Upper lobe of left lung (tissue), 6 donors: ENCODE measurements around the gene PAGR1. TPM values are rescaled to one million over a fixed set of nuclear protein-coding genes. Genes with fewer than 3 reads are reported as not detected.

Experiments
- ATAC-seq, 2 donors: fragments of 200-7000 bp; cut with Tn5 transposase; one replicate each; pipeline ENCODE4 v1.9.1; 2022; ENCODE audit warnings: mild to moderate bottlenecking in 2 of 2, moderate library complexity in 2 of 2; ENCODE audit not compliant: low FRiP score in 2 of 2
- DNase-seq, 2 donors: peaks; one replicate each; pipeline ENCODE4 v3.0.0-alpha.2; 2019 to 2020
- H3K27ac ChIP-seq, 4 donors: fragments of 200-600 bp; sonication (generic); one replicate each; pipeline ENCODE4 v1.5.1; 2016 to 2019
- H3K27me3 ChIP-seq, 4 donors: fragments of 200-600 bp; sonication (generic); one replicate each; pipeline ENCODE4 v1.5.1; 2017 to 2019
- H3K36me3 ChIP-seq, 4 donors: fragments of 200-600 bp; sonication (generic); one replicate each; pipeline ENCODE4 v1.5.1; 2016 to 2019
- H3K4me1 ChIP-seq, 4 donors: fragments of 200-600 bp; sonication (generic); one replicate each; pipeline ENCODE4 v1.5.1; 2018 to 2019
- H3K4me3 ChIP-seq, 4 donors: fragments of 200-600 bp; sonication (generic); one replicate each; pipeline ENCODE4 v1.5.1; 2017 to 2019; ENCODE audit warnings: mild to moderate bottlenecking in 2 of 4, moderate library complexity in 1 of 4
- H3K9me3 ChIP-seq, 4 donors: fragments of 200-600 bp; sonication (generic); one replicate each; pipeline ENCODE4 v1.5.1; 2018 to 2019
- EP300 ChIP-seq, 4 donors: sonication (generic); formaldehyde crosslinking; IDR thresholded peaks; one replicate each; pipeline ENCODE4 v1.5.1; 2017; ENCODE audit warnings: antibody characterized with exemption in 4 of 4, control low read depth in 2 of 4
- POLR2A ChIP-seq, 4 donors: fragments of 450-650 bp; IDR thresholded peaks; one replicate each; pipeline ENCODE4 v1.5.1; 2016 to 2017; ENCODE audit warnings: antibody characterized with exemption in 4 of 4, mild to moderate bottlenecking in 2 of 4
- POLR2AphosphoS5 ChIP-seq, 2 donors: sonication (generic); formaldehyde crosslinking; IDR thresholded peaks; one replicate each; pipeline ENCODE4 v1.5.1; 2017; ENCODE audit warnings: antibody characterized with exemption in 2 of 2
- WGBS, 2 donors: methylation state at CpG; one replicate each; pipeline ENCODE4 v1.1.5; 2017 to 2018; 5-methylcytosine and 5-hydroxymethylcytosine counted together
- total RNA-seq, 6 donors: library from RNA; depleted of rRNA in 4 of 6; stranded (reverse); fragments of >200 nt in 4 of 6; gene quantifications; one replicate each; pipeline versions ENCODE4 v1.1.0 to v1.2.1, GENCODE V29; 2016 to 2021
- TF ChIP-seq, protein P1 (sequence below), 6 experiments: fragments of 450-650 bp in 4 of 6; fragments of 200-600 bp in 2 of 6; sonication (generic) in 2 of 6; IDR thresholded peaks; one replicate each; pipeline ENCODE4 v1.5.1; 2016 to 2019; ENCODE audit warnings: antibody characterized with exemption in 6 of 6
- donor health status: DM: no; HTN: no; CAD: no; lungs with moderate emphysema.
- donor health status: DM: no; HTN: yes; CAD: no; lungs with severe emphysema.

Gene PAGR1
- total RNA-seq, 6 donors from 2014 or later = 22.6 to 49.5 (median 34.6) TPM

GRCh38 chr16:29834079-29834478 is 18.1 kb downstream of the PAGR1 start:
- H3K9me3 ChIP-seq = no peaks in the 10 kb centered on the region
- peaks cover 29 to 96% (median 82%) of the 10 kb centered on the region in 4 donors for H3K36me3 ChIP-seq
- DNase-seq (no peak), ATAC-seq (no peak)
- H3K27ac ChIP-seq = no peak overlapping the region
- H3K4me3 ChIP-seq = no peak overlapping the region
- peaks cover 0 to 12% (median 10%) of the 10 kb centered on the region in 4 donors for H3K4me1 ChIP-seq
- TF ChIP-seq POLR2A (IDR thresholded peaks at IDR 0.05) (no peak), EP300 (IDR thresholded peaks at IDR 0.05) (no peak), POLR2AphosphoS5 (IDR thresholded peaks at IDR 0.05) (no peak)
- TF ChIP-seq, protein P1, sequence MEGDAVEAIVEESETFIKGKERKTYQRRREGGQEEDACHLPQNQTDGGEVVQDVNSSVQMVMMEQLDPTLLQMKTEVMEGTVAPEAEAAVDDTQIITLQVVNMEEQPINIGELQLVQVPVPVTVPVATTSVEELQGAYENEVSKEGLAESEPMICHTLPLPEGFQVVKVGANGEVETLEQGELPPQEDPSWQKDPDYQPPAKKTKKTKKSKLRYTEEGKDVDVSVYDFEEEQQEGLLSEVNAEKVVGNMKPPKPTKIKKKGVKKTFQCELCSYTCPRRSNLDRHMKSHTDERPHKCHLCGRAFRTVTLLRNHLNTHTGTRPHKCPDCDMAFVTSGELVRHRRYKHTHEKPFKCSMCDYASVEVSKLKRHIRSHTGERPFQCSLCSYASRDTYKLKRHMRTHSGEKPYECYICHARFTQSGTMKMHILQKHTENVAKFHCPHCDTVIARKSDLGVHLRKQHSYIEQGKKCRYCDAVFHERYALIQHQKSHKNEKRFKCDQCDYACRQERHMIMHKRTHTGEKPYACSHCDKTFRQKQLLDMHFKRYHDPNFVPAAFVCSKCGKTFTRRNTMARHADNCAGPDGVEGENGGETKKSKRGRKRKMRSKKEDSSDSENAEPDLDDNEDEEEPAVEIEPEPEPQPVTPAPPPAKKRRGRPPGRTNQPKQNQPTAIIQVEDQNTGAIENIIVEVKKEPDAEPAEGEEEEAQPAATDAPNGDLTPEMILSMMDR (IDR thresholded peaks at IDR 0.05) = no peak
- no peaks in the 10 kb centered on the region for H3K27me3 ChIP-seq
- 94% methylated on average over 4 to 5 of the region's 5 CpGs for WGBS, 2 donors

DNA sequence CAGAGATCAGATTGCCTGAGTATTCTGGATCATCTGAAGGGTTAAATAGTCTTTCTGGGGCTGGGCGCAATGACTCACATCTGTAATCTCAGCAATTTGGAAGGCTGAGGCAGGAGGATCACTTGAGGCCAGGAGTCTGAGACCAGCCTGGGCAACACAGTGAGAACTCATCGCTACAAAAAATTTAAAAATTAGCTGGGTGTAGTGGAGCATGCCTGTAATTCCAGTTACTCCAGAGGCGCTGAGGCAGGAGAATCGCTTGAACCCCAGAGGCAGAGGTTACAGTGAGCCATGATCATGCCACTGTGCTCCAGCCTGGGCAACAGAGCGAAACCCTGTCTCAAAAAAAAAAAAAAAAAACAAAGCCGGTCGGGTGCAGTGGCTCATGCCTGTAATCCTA is 20.0 kb downstream of the PAGR1 start:
- H3K4me3 ChIP-seq = no peak overlapping the region
- 91 to 98% methylated on average over 7 of the region's 7 CpGs for WGBS, 2 donors
- no peak for ATAC-seq
- no peaks in the 10 kb centered on the region for H3K9me3 ChIP-seq
- no peaks in the 10 kb centered on the region for H3K4me1 ChIP-seq
- peaks cover 41 to 100% (median 92%) of the 10 kb centered on the region in 4 donors for H3K36me3 ChIP-seq
- H3K27ac ChIP-seq = no peak overlapping the region
- TF ChIP-seq, protein P1 (IDR thresholded peaks at IDR 0.05) = no peak
- TF ChIP-seq EP300 (IDR thresholded peaks at IDR 0.05) = no peak
- TF ChIP-seq POLR2A (IDR thresholded peaks at IDR 0.05) = no peak
- TF ChIP-seq POLR2AphosphoS5 (IDR thresholded peaks at IDR 0.05) = no peak
- no peaks in the 10 kb centered on the region for H3K27me3 ChIP-seq
- DNase-seq = no peak

GRCh38 chr16:29836623-29837022 is 20.7 kb downstream of the PAGR1 start:
- H3K36me3 ChIP-seq = peaks cover 48 to 100% (median 92%) of the 10 kb centered on the region in 4 donors
- no peak overlapping the region for H3K27ac ChIP-seq
- ATAC-seq = peak in 1 of 2 donors; percentile 38
- DNase-seq = no peak
- TF ChIP-seq POLR2AphosphoS5 (IDR thresholded peaks at IDR 0.05) = no peak
- no peak for TF ChIP-seq POLR2A (IDR thresholded peaks at IDR 0.05)
- TF ChIP-seq EP300 (IDR thresholded peaks at IDR 0.05) = no peak
- TF ChIP-seq, protein P1 (IDR thresholded peaks at IDR 0.05) = no peak
- H3K9me3 ChIP-seq = no peaks in the 10 kb centered on the region
- no peaks in the 10 kb centered on the region for H3K27me3 ChIP-seq
- 87 to 90% methylated on average over 14 to 15 of the region's 15 CpGs for WGBS, 2 donors
- no peak overlapping the region for H3K4me3 ChIP-seq
- H3K4me1 ChIP-seq = no peaks in the 10 kb centered on the region

DNA sequence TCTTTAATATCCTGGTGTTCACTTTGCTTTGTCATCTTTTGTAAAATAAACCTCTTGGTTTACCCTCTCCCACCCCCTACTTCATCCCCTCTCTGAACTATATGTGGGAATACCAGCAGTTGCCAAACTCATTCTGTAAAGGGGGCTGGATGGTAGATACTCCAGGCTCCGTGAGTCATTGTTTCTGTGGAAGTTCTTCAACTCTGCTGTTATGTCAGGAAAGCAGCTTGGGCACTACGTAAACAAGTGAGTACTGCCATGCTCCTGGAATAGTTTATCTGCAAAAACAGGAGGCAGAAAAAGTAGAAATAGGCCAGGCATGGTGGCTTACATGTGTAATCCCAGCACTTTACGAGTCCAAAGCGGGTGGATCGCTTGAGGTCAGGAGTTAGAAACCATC is 21.9 kb downstream of the PAGR1 start:
- 92% methylated on average over 5 of the region's 5 CpGs for WGBS, 2 donors
- Histone ChIP-seq H3K27me3 (no peaks in the 10 kb centered on the region), H3K27ac (no peak overlapping the region), H3K4me3 (no peak overlapping the region), H3K36me3 (peaks cover 53 to 100% (median 93%) of the 10 kb centered on the region in 4 donors), H3K9me3 (no peaks in the 10 kb centered on the region), H3K4me1 (no peaks in the 10 kb centered on the region)
- DNase-seq (no peak), ATAC-seq (no peak)
- TF ChIP-seq EP300 (IDR thresholded peaks at IDR 0.05) = no peak
- TF ChIP-seq POLR2AphosphoS5 (IDR thresholded peaks at IDR 0.05) = no peak
- TF ChIP-seq, protein P1 (IDR thresholded peaks at IDR 0.05) = no peak
- TF ChIP-seq POLR2A (IDR thresholded peaks at IDR 0.05) = no peak

GRCh38 chr16:29839822-29840221 is 23.9 kb downstream of the PAGR1 start:
- 81 to 98% methylated on average over 4 to 6 of the region's 6 CpGs for WGBS, 2 donors
- Histone ChIP-seq H3K4me1 (peaks cover 0 to 7% (median 0%) of the 10 kb centered on the region in 4 donors), H3K36me3 (peaks cover 47 to 99% (median 92%) of the 10 kb centered on the region in 4 donors), H3K4me3 (no peak overlapping the region), H3K27me3 (no peaks in the 10 kb centered on the region), H3K9me3 (no peaks in the 10 kb centered on the region), H3K27ac (no peak overlapping the region)
- TF ChIP-seq POLR2A (IDR thresholded peaks at IDR 0.05) = no peak
- TF ChIP-seq POLR2AphosphoS5 (IDR thresholded peaks at IDR 0.05) = no peak
- TF ChIP-seq EP300 (IDR thresholded peaks at IDR 0.05) = no peak
- TF ChIP-seq, protein P1 (IDR thresholded peaks at IDR 0.05) = no peak
- ATAC-seq = no peak
- no peak for DNase-seq
